Measurements from ENCODE around the gene FAM9B. TPM values are rescaled to one million over a fixed set of nuclear protein-coding genes. Genes with fewer than 3 reads are reported as not detected.
"Not testable (repeated sequence)": the region's sequence is repeated elsewhere in the genome, so short reads cannot be mapped to it uniquely, and the experiment has no call there.

Gene FAM9B
- total RNA-seq, 1 donor: not detected

- H2AFZ ChIP-seq (ENCODE audit: low read length): no peak overlapping the region
- no peaks in the 10 kb centered on the region for H3K79me2 ChIP-seq (ENCODE audit: insufficient read depth, low read length)
- TF ChIP-seq CTCF (IDR thresholded peaks at IDR 0.05; ENCODE audit: extremely low read depth, low read depth, low read length): no peak
- H3K36me3 ChIP-seq (ENCODE audit: insufficient read depth, low read length): no peaks in the 10 kb centered on the region
- H3K4me2 ChIP-seq (ENCODE audit: insufficient read depth, low read length): no peak overlapping the region
- H4K20me1 ChIP-seq (ENCODE audit: insufficient read depth, low read length): no peaks in the 10 kb centered on the region
- H3K9me3 ChIP-seq (ENCODE audit: low read depth, low read length): no peaks in the 10 kb centered on the region
- no peaks in the 10 kb centered on the region for H3K4me1 ChIP-seq (ENCODE audit: insufficient read depth, low read length)
- no peak overlapping the region for H3K27ac ChIP-seq (ENCODE audit: low read depth, low read length)
- no peak for DNase-seq (ENCODE audit: insufficient read length, low spot score, missing footprints)
- H3K4me3 ChIP-seq (ENCODE audit: insufficient read depth, low read length): no peak overlapping the region
- H3K27me3 ChIP-seq (ENCODE audit: insufficient read depth, low read length): no peaks in the 10 kb centered on the region
Observed at GRCh38 chrX:9023293-9023692, 10.6 kb downstream of the FAM9B start.

GRCh38 chrX:9019151-9019550 lies 14.8 kb downstream of the FAM9B start:
- H3K36me3 ChIP-seq (ENCODE audit: insufficient read depth, low read length): no peaks in the 10 kb centered on the region
- no peak overlapping the region for H3K27ac ChIP-seq (ENCODE audit: low read depth, low read length)
- H3K79me2 ChIP-seq (ENCODE audit: insufficient read depth, low read length): no peaks in the 10 kb centered on the region
- no peaks in the 10 kb centered on the region for H3K4me1 ChIP-seq (ENCODE audit: insufficient read depth, low read length)
- H4K20me1 ChIP-seq (ENCODE audit: insufficient read depth, low read length): no peaks in the 10 kb centered on the region
- no peaks in the 10 kb centered on the region for H3K27me3 ChIP-seq (ENCODE audit: insufficient read depth, low read length)
- H2AFZ ChIP-seq (ENCODE audit: low read length): no peak overlapping the region
- no peak for TF ChIP-seq CTCF (IDR thresholded peaks at IDR 0.05; ENCODE audit: extremely low read depth, low read depth, low read length)
- no peak overlapping the region for H3K4me3 ChIP-seq (ENCODE audit: insufficient read depth, low read length)
- no peaks in the 10 kb centered on the region for H3K9me3 ChIP-seq (ENCODE audit: low read depth, low read length)
- no peak overlapping the region for H3K4me2 ChIP-seq (ENCODE audit: insufficient read depth, low read length)
- DNase-seq (ENCODE audit: insufficient read length, low spot score, missing footprints): no peak

- H3K4me3 ChIP-seq (ENCODE audit: insufficient read depth, low read length); H2AFZ ChIP-seq (ENCODE audit: low read length); H3K36me3 ChIP-seq (ENCODE audit: insufficient read depth, low read length); H4K20me1 ChIP-seq (ENCODE audit: insufficient read depth, low read length); H3K4me2 ChIP-seq (ENCODE audit: insufficient read depth, low read length); H3K79me2 ChIP-seq (ENCODE audit: insufficient read depth, low read length); H3K27me3 ChIP-seq (ENCODE audit: insufficient read depth, low read length); DNase-seq (ENCODE audit: insufficient read length, low spot score, missing footprints); H3K4me1 ChIP-seq (ENCODE audit: insufficient read depth, low read length); H3K27ac ChIP-seq (ENCODE audit: low read depth, low read length); H3K9me3 ChIP-seq (ENCODE audit: low read depth, low read length): not testable (repeated sequence)
Observed at GRCh38 chrX:9018332-9018731, 15.6 kb downstream of the FAM9B start.

GRCh38 chrX:9003041-9003440 lies 30.9 kb downstream of the FAM9B start:
- no peaks in the 10 kb centered on the region for H3K36me3 ChIP-seq (ENCODE audit: insufficient read depth, low read length)
- H3K4me3 ChIP-seq (ENCODE audit: insufficient read depth, low read length): no peak overlapping the region
- H3K27ac ChIP-seq (ENCODE audit: low read depth, low read length): no peak overlapping the region
- no peaks in the 10 kb centered on the region for H3K27me3 ChIP-seq (ENCODE audit: insufficient read depth, low read length)
- H4K20me1 ChIP-seq (ENCODE audit: insufficient read depth, low read length): no peaks in the 10 kb centered on the region
- DNase-seq (ENCODE audit: insufficient read length, low spot score, missing footprints): no peak
- TF ChIP-seq CTCF (IDR thresholded peaks at IDR 0.05; ENCODE audit: extremely low read depth, low read depth, low read length): no peak
- H2AFZ ChIP-seq (ENCODE audit: low read length): no peak overlapping the region
- H3K9me3 ChIP-seq (ENCODE audit: low read depth, low read length): no peaks in the 10 kb centered on the region
- H3K4me1 ChIP-seq (ENCODE audit: insufficient read depth, low read length): no peaks in the 10 kb centered on the region
- H3K79me2 ChIP-seq (ENCODE audit: insufficient read depth, low read length): no peaks in the 10 kb centered on the region
- no peak overlapping the region for H3K4me2 ChIP-seq (ENCODE audit: insufficient read depth, low read length)
